Measurements from ENCODE around the gene LUC7L2.

GRCh38 chr7:139403601-139404000 is 43.9 kb downstream of the LUC7L2 start:
- TF ChIP-seq, protein P1, sequence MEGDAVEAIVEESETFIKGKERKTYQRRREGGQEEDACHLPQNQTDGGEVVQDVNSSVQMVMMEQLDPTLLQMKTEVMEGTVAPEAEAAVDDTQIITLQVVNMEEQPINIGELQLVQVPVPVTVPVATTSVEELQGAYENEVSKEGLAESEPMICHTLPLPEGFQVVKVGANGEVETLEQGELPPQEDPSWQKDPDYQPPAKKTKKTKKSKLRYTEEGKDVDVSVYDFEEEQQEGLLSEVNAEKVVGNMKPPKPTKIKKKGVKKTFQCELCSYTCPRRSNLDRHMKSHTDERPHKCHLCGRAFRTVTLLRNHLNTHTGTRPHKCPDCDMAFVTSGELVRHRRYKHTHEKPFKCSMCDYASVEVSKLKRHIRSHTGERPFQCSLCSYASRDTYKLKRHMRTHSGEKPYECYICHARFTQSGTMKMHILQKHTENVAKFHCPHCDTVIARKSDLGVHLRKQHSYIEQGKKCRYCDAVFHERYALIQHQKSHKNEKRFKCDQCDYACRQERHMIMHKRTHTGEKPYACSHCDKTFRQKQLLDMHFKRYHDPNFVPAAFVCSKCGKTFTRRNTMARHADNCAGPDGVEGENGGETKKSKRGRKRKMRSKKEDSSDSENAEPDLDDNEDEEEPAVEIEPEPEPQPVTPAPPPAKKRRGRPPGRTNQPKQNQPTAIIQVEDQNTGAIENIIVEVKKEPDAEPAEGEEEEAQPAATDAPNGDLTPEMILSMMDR (IDR thresholded peaks at IDR 0.05; ENCODE audit: low read length), result no peak
- TF ChIP-seq EZH2 (optimal IDR thresholded peaks at IDR 0.05; ENCODE audit: low read depth, low read length) (no peak), EZH2phosphoT487 (IDR thresholded peaks at IDR 0.05; ENCODE audit: low read length) (no peak)

Data from MM.1S (cell line).